KMS-11 (cell line): Measurements from ENCODE around the gene SCO2.

ENCODE experiments used
- H2AFZ ChIP-seq: fragments of 200-600 bp; sonication (generic); 2 replicates; pipeline ENCODE4 v1.6.1; 2016; ENCODE audit warnings: antibody characterized with exemption, mixed run types, low read depth
- H3K27ac ChIP-seq: fragments of 200-600 bp; sonication (generic); 2 replicates; pipeline ENCODE4 v1.6.1; 2016; ENCODE audit warnings: mild to moderate bottlenecking, mixed run types
- H3K27me3 ChIP-seq: fragments of 200-600 bp; sonication (generic); 2 replicates; pipeline ENCODE4 v1.6.1; 2017; ENCODE audit warnings: mild to moderate bottlenecking, low read depth, mixed run types, moderate library complexity; ENCODE audit not compliant: insufficient read depth
- H3K36me3 ChIP-seq: fragments of 200-600 bp; sonication (generic); 2 replicates; pipeline ENCODE4 v1.6.1; 2017; ENCODE audit warnings: mild to moderate bottlenecking, mixed run types; ENCODE audit not compliant: insufficient read depth
- H3K4me1 ChIP-seq: fragments of 200-600 bp; sonication (generic); 2 replicates; pipeline ENCODE4 v1.6.1; 2016; ENCODE audit warnings: mild to moderate bottlenecking, low read depth, mixed run types; ENCODE audit not compliant: poor library complexity, severe bottlenecking
- H3K4me2 ChIP-seq: fragments of 200-600 bp; sonication (generic); 2 replicates; pipeline ENCODE4 v1.7.0; 2016; ENCODE audit warnings: mild to moderate bottlenecking, mixed run types
- H3K4me3 ChIP-seq: fragments of 200-600 bp; sonication (generic); IDR thresholded peaks from 2 replicates; pipeline ENCODE4 v1.6.1; 2017; ENCODE audit warnings: low read depth, low read length, mixed read lengths; ENCODE audit not compliant: insufficient read depth
- H3K79me2 ChIP-seq: fragments of 200-600 bp; sonication (generic); 2 replicates; pipeline ENCODE4 v1.6.1; 2016; ENCODE audit warnings: low read depth, mixed run types; ENCODE audit not compliant: insufficient read depth
- H3K9ac ChIP-seq: fragments of 200-600 bp; sonication (generic); 2 replicates; pipeline ENCODE4 v1.6.1; 2016; ENCODE audit warnings: mild to moderate bottlenecking, mixed run types
- H4K20me1 ChIP-seq: fragments of 200-600 bp; sonication (generic); 2 replicates; pipeline ENCODE4 v1.6.1; 2016; ENCODE audit warnings: mild to moderate bottlenecking, mixed run types; ENCODE audit not compliant: insufficient read depth
- CTCF ChIP-seq: fragments of 200-600 bp; sonication (generic); conservative IDR thresholded peaks from 2 replicates; pipeline ENCODE4 v1.6.1; 2017; ENCODE audit warnings: low read depth, mild to moderate bottlenecking, antibody characterized with exemption, low read length, moderate library complexity, mixed read lengths

SCO2 gene

GRCh38 chr22:50482107-50483074 is 43.0 kb downstream of the SCO2 start:
- Histone ChIP-seq H4K20me1 (no peaks in the 10 kb centered on the region), H3K36me3 (no peaks in the 10 kb centered on the region), H3K4me1 (no peaks in the 10 kb centered on the region), H3K4me2 (peak overlapping the region; percentile 42; the same call in 1 of the 2 replicates), H3K9ac (peak overlapping the region; percentile 38; the same call in 1 of the 2 replicates), H3K27ac (no peak overlapping the region), H3K27me3 (no peaks in the 10 kb centered on the region), H3K79me2 (no peaks in the 10 kb centered on the region), H3K4me3 (no peak overlapping the region), H2AFZ (peak overlapping the region; percentile 42; the same call in 1 of the 2 replicates)
- TF ChIP-seq CTCF: no peak

- Histone ChIP-seq H3K36me3 (no peaks in the 10 kb centered on the region), H3K27me3 (no peaks in the 10 kb centered on the region), H3K9ac (peak within 1 kb of the TSS; percentile 38; the same call in 1 of the 2 replicates), H4K20me1 (no peaks in the 10 kb centered on the region), H3K79me2 (no peaks in the 10 kb centered on the region), H3K4me1 (no peaks in the 10 kb centered on the region), H3K4me3 (no peak within 1 kb of the TSS), H3K4me2 (peak within 1 kb of the TSS; percentile 42; the same call in 1 of the 2 replicates), H2AFZ (peak within 1 kb of the TSS; percentile 42; the same call in 1 of the 2 replicates), H3K27ac (no peak within 1 kb of the TSS)
- no peak for TF ChIP-seq CTCF
Measured at GRCh38 chr22:50481440-50482106, 43.8 kb downstream of the SCO2 start, which contains the start of gene ADM2. ADM2 (plus strand) TSS chr22:50481543; CDS start chr22:50481848, 305 bp downstream.

- H3K27ac ChIP-seq: no peak overlapping the region
- TF ChIP-seq CTCF: no peak
- H3K79me2 ChIP-seq: no peaks in the 10 kb centered on the region
- no peaks in the 10 kb centered on the region for H3K27me3 ChIP-seq
- no peaks in the 10 kb centered on the region for H3K36me3 ChIP-seq
- H3K4me3 ChIP-seq: no peak overlapping the region
- no peaks in the 10 kb centered on the region for H3K4me1 ChIP-seq
- peak overlapping the region; percentile 42; the same call in 1 of the 2 replicates for H2AFZ ChIP-seq
- no peak overlapping the region for H3K4me2 ChIP-seq
- H3K9ac ChIP-seq: no peak overlapping the region
- no peaks in the 10 kb centered on the region for H4K20me1 ChIP-seq
Measured at GRCh38 chr22:50481045-50481439, 44.4 kb downstream of the SCO2 start.

- Histone ChIP-seq H3K79me2 (no peaks in the 10 kb centered on the region), H4K20me1 (no peaks in the 10 kb centered on the region), H3K9ac (no peak overlapping the region), H2AFZ (no peak overlapping the region), H3K27ac (no peak overlapping the region), H3K36me3 (no peaks in the 10 kb centered on the region), H3K27me3 (no peaks in the 10 kb centered on the region), H3K4me1 (no peaks in the 10 kb centered on the region), H3K4me3 (no peak overlapping the region), H3K4me2 (no peak overlapping the region)
- no peak for TF ChIP-seq CTCF
Measured at GRCh38 chr22:50479721-50480120, 45.7 kb downstream of the SCO2 start.
